Suppressor macrophage (primary cell): Measurements from ENCODE around the gene KIF21A.
A peak's percentile ranks its signal among the peaks of the same experiment; 100 is the strongest.
"Not testable (repeated sequence)": the region's sequence is repeated elsewhere in the genome, so short reads cannot be mapped to it uniquely, and the experiment has no call there.

Experiments used
- DNase-seq, 4 experiments: peaks; one replicate each; pipeline ENCODE4 v3.0.0-alpha.2; 2020 to 2022

KIF21A gene

GRCh38 chr12:39343665-39344064 is 99.3 kb downstream of the KIF21A start:
- no peak for DNase-seq

GRCh38 chr12:39341761-39342160 is 101.2 kb downstream of the KIF21A start:
- DNase-seq: no peak

GRCh38 chr12:39341179-39341578 is 101.7 kb downstream of the KIF21A start:
- DNase-seq: peak in 1 of 4 experiments; percentile 12

- no peak for DNase-seq
Measured at GRCh38 chr12:39332661-39333175, 110.2 kb downstream of the KIF21A start.

GRCh38 chr12:39331539-39332261 is 111.2 kb downstream of the KIF21A start:
- DNase-seq: no peak

GRCh38 chr12:39329876-39330275 is 113.0 kb downstream of the KIF21A start:
- no peak for DNase-seq

GRCh38 chr12:39329018-39329417 is 113.9 kb downstream of the KIF21A start:
- DNase-seq: no peak

- no peak for DNase-seq
Measured at GRCh38 chr12:39327965-39328364, 115.0 kb downstream of the KIF21A start.

- no peak for DNase-seq
Measured at GRCh38 chr12:39327510-39327909, 115.4 kb downstream of the KIF21A start.

- DNase-seq: no peak
Measured at GRCh38 chr12:39319180-39319579, 123.7 kb downstream of the KIF21A start.

- DNase-seq: no peak
Measured at GRCh38 chr12:39314547-39314946, 128.4 kb downstream of the KIF21A start.

GRCh38 chr12:39309516-39309915 is 133.4 kb downstream of the KIF21A start:
- no peak for DNase-seq

- no peak for DNase-seq
Measured at GRCh38 chr12:39301422-39301821, 141.5 kb downstream of the KIF21A start.

GRCh38 chr12:39300799-39301198 is 142.1 kb downstream of the KIF21A start:
- DNase-seq: no peak

GRCh38 chr12:39297891-39298290 is 145.0 kb downstream of the KIF21A start:
- DNase-seq: no peak

- DNase-seq: no peak
Measured at GRCh38 chr12:39296496-39296895, 146.4 kb downstream of the KIF21A start.

- DNase-seq: not testable (repeated sequence)
Measured at GRCh38 chr12:39295593-39295992, 147.3 kb downstream of the KIF21A start.

- no peak for DNase-seq
Measured at GRCh38 chr12:39294715-39295114, 148.2 kb downstream of the KIF21A start.

- no peak for DNase-seq
Measured at GRCh38 chr12:39292125-39292630, 150.7 kb downstream of the KIF21A start.

- DNase-seq: peak; percentile 3 to 63 (median 36)
Measured at GRCh38 chr12:39287817-39288216, 155.1 kb downstream of the KIF21A start.

- DNase-seq: no peak
Measured at GRCh38 chr12:39287409-39287808, 155.5 kb downstream of the KIF21A start.

- DNase-seq: peak; percentile 27 to 66 (median 60)
Measured at GRCh38 chr12:39278426-39278825, 164.5 kb downstream of the KIF21A start.

GRCh38 chr12:39277416-39277815 is 165.5 kb downstream of the KIF21A start:
- peak in 1 of 4 experiments; percentile 4 for DNase-seq

GRCh38 chr12:39275846-39276245 is 167.1 kb downstream of the KIF21A start:
- no peak for DNase-seq
